ENCODE measurements around the gene PRKCZ.
"Not testable (repeated sequence)": the region's sequence is repeated elsewhere in the genome, so short reads cannot be mapped to it uniquely, and the experiment has no call there.

PRKCZ gene

DNA sequence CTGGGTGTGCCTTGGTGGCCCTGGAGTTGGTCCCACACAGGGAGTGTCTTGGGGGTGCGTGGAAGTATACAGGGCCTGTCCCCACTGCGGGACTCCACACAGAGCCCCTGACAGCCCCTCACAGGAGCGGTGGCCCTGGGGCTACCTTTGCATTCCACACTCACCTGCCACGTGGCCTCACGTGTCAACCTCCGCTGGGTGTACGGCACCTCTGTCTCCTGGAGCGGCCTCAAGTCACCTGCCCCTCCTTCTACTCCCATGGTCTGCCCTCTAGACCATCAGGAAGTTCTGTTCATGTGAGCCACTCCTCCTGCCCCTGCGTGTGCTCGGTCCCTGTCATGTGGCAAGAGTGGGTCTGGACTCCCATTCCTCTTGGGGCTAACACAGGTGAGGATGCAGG lies 85.7 kb downstream of the PRKCZ start:
- TF ChIP-seq, protein P1, sequence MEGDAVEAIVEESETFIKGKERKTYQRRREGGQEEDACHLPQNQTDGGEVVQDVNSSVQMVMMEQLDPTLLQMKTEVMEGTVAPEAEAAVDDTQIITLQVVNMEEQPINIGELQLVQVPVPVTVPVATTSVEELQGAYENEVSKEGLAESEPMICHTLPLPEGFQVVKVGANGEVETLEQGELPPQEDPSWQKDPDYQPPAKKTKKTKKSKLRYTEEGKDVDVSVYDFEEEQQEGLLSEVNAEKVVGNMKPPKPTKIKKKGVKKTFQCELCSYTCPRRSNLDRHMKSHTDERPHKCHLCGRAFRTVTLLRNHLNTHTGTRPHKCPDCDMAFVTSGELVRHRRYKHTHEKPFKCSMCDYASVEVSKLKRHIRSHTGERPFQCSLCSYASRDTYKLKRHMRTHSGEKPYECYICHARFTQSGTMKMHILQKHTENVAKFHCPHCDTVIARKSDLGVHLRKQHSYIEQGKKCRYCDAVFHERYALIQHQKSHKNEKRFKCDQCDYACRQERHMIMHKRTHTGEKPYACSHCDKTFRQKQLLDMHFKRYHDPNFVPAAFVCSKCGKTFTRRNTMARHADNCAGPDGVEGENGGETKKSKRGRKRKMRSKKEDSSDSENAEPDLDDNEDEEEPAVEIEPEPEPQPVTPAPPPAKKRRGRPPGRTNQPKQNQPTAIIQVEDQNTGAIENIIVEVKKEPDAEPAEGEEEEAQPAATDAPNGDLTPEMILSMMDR (IDR thresholded peaks at IDR 0.05; ENCODE audit: low read length, missing control alignments) = no peak
- no peak for DNase-seq (ENCODE audit: low read depth)
- no peak overlapping the region for H3K4me3 ChIP-seq (replicated peaks; ENCODE audit: low read depth, low read length)

DNA sequence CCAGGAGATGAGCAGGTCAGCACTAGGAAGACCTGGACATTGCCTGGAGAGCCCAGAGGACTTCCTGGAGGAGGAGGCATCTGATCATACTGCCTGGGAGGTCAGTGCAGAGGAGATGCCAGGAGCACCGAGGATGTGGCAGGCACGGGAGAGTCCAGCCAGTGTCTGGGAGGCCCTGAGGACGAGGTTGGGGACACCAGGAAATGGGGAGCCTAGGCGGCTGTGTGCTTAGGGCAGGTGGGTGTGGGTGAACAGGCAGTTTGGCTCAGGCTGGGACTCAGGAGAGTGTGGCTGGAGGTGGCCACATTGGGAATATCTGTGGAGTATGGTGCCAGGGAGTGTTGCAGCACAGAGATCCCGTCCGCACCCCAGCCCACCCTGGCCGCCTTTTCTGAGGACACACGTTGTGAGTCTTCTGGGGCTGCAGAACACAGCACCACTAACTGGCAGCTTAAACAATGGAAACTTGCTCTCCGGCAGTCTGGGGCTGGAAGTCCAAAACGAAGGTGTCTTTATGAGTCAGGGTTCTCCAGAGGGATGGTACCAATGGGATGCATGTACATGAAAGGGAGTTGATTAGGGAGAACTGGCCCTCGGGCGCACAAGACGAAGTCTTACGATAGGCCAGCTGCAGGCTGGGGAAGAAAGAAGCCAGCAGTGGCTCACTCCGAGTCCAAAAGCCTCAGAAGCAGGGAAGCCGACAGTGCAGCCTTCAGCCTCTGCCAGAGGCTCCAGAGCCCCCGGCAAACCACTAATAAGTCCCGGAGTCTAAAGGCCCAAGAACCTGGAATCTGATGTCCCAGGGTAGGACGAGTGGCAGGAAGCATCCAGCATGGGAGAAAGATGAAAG lies 86.4 kb downstream of the PRKCZ start:
- TF ChIP-seq, protein P1 (IDR thresholded peaks at IDR 0.05; ENCODE audit: low read length, missing control alignments) = no peak

DNA sequence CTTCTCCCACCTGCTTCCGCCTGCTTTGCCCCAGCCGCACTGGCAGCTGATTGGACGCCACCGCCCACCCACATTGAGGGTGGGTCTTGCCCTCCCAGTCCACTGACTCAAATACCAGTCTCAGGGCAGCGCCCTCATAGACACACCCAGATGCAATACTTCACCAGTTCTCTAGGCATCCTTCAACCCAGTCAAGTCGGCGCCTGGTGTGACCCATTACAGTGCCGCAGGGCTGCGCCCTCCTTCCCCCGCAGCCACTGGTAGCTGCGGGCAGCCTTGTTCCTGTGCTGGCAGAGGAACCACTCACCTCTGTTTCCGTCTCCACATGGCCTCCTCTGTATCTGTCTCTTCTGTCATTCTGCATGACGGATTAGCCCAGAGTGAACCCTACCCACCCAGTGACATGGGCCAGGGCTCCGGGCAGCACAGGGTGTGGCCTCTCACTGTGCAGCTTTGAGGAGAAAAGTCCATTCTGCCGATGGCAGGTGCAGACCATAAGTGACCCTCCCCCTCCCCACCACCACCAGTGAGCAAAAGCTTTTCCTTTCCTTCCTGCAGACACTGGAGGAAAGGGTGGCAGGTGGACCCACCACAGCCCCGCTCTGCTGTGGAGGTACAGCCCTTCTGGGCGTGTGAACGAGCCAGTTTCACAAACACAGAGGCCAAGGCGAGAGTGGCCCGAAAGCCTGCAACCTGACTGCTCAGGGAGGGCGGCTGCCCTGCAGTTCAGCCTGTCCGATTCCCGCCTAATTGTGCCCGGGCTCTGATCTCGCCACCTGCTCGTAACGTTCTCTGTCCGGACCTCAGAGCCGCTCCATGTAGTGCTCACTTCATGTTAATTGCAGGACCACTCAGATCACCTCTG lies 87.3 kb downstream of the PRKCZ start:
- DNase-seq (ENCODE audit: low read depth) = no peak
- TF ChIP-seq, protein P1 (IDR thresholded peaks at IDR 0.05; ENCODE audit: low read length, missing control alignments) = no peak
- H3K4me3 ChIP-seq (replicated peaks; ENCODE audit: low read depth, low read length) = no peak overlapping the region

More for the DNA sequence above, 86.4 kb downstream of the PRKCZ start:
- no peak for DNase-seq (ENCODE audit: low read depth)
- no peak overlapping the region for H3K4me3 ChIP-seq (replicated peaks; ENCODE audit: low read depth, low read length)

DNA sequence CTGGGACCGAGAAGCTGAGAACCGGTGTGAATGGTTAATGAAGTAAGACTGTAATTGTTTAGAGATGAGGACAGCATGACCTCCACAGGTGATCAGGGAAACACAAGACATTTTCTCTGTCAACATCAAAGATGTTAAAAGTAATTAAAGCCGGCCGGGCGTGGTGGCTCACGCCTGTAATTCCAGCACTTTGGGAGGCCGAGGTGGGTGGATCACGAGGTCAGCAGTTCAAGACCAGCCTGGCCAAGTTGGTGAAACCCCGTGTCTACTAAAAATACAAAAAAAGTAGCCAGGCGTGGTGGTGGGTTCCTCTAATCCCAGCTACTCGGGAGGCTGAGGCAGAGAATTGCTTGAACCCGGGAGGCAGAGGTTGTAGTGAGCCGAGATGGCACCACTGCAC lies 88.9 kb downstream of the PRKCZ start:
- H3K4me3 ChIP-seq (replicated peaks; ENCODE audit: low read depth, low read length) = not testable (repeated sequence)

DNA sequence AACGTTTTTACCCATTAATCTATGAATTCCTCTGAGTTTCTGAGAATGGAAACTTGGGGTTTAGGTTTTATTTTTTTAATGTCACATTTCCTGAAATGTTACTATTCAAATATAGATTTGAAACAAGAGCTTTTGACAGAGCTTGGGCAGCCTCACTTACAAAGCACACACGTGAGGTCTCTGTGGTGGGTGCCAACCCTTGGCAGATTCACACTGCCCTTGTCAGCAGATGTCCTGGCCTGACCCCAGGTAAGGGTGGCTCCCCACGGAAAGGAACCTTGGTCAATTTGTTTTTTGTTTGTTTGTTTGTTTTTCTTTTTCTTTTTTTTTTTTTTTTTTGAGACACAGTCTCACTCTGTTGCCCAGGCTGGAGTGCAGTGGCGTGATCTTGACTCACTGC lies 90.8 kb downstream of the PRKCZ start:
- DNase-seq (ENCODE audit: low read depth) = no peak
- no peak overlapping the region for H3K4me3 ChIP-seq (replicated peaks; ENCODE audit: low read depth, low read length)

More for the DNA sequence above, 88.9 kb downstream of the PRKCZ start:
- not testable (repeated sequence) for DNase-seq (ENCODE audit: low read depth)

DNA sequence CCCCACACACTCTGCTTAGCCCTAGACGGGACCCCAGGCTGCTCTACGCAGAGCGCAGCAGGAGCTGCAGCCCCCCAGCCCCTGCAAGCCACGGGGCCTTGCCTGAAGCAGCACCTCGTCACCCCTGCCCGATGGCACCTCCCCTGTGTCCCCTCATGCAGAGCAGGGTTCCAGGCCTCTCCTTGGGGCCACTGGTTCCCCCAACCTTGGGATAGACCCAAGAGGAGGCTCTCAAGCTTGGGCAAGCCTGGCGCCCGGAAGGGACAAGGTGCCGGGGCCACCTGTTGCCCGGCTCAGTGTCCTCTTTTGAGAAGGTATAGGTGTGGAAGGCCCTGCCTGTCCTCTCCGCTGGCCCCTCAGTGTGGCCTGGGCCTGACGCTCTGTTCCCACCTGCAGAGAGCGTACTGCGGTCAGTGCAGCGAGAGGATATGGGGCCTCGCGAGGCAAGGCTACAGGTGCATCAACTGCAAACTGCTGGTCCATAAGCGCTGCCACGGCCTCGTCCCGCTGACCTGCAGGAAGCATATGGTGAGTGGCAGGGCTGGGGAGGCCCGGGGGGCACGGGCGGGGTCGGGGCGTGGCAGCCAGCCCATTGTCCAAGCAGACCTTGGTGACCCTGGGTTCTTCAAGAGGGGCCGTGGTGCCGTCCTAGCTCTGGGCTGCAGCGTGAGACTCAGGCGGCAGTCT lies 93.7 kb downstream of the PRKCZ start:
- TF ChIP-seq, protein P1 (IDR thresholded peaks at IDR 0.05; ENCODE audit: low read length, missing control alignments) = no peak
- no peak overlapping the region for H3K4me3 ChIP-seq (replicated peaks; ENCODE audit: low read depth, low read length)
- DNase-seq (ENCODE audit: low read depth) = no peak

More for the DNA sequence above, 90.8 kb downstream of the PRKCZ start:
- TF ChIP-seq, protein P1 (IDR thresholded peaks at IDR 0.05; ENCODE audit: low read length, missing control alignments) = no peak
